Measurements from ENCODE around the gene SLC16A7.
"Not testable (repeated sequence)": the region's sequence is repeated elsewhere in the genome, so short reads cannot be mapped to it uniquely, and the experiment has no call there.

The SLC16A7 gene, protein sequence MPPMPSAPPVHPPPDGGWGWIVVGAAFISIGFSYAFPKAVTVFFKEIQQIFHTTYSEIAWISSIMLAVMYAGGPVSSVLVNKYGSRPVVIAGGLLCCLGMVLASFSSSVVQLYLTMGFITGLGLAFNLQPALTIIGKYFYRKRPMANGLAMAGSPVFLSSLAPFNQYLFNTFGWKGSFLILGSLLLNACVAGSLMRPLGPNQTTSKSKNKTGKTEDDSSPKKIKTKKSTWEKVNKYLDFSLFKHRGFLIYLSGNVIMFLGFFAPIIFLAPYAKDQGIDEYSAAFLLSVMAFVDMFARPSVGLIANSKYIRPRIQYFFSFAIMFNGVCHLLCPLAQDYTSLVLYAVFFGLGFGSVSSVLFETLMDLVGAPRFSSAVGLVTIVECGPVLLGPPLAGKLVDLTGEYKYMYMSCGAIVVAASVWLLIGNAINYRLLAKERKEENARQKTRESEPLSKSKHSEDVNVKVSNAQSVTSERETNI

DNA sequence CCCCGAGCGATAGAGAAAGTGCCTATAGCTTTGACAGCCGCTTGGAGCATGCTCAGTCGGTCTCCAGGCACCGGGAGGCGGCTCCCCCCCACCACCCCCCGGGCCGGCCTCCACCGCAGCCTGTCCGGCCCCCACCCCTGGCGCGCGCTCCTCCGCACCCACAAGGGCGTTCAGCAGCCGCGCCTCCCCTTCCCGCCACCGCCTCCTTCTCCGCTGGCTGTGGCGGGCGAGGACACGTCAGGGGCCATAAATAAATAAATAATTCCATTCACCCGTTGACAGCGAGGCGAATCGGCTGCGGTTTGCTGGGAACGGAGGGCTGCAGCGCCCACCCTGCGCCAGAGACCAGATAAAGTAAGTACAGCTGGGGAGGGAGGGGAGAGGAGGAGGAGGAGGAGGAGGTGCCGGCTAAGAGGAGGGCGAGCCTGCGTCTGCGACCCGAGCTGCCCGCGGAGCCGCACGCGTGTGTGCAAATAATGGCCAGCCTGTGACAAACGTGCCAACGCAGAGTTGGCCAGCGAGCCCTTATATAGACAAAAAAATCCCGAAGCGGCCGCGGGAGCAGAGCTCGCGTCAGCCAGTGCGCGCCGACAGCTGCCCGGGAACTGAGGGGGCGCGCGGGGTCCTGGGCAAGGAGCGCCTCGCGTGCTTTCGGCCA lies at the start of gene SLC16A7:
TSS of gene SLC16A7 (plus strand) at position 147 of the 658 bp plus-strand sequence. CDS start 108,773 bp downstream, outside the sequence.
- peak; percentile 37 to 93 (median 78) for DNase-seq

DNA sequence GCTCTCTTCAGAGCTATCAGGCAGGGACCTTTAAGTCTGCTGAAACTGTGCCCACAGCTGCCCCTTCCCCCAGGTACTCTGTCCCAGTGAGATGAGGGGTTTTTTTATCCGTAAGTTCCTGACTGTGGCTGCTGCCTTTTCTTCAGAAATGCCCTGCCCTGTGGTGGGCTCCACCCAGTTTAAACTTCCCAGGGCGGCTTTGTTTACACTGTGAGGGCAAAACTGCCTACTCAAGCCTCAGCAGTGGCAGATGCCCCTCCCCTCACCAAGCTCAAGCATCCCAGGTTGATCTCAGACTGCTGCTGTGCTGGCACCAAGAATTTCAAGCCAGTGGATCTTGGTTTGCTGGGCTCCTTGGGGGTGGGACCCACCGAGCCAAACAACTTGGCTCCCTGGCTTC lies 46.9 kb upstream of the SLC16A7 start:
- DNase-seq = no peak

DNA sequence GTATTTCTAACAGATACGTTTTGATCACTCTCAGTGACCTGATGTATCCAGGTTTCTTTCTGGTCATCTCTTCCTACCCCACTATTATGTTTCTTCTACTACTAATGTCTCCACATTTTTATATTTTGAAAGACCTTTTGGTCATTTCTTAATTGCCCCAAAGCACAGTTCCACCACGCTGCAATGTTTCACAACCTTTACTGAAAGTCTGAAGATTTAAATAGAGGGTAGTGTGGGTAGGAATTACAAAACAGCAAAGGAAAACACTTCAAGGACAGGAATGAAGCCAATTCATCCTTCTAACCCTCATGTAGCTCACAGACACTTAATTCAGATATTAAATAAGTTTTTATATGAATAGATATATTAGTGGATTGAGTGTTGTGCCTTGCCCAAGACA lies 36.1 kb upstream of the SLC16A7 start:
- DNase-seq = no peak

DNA sequence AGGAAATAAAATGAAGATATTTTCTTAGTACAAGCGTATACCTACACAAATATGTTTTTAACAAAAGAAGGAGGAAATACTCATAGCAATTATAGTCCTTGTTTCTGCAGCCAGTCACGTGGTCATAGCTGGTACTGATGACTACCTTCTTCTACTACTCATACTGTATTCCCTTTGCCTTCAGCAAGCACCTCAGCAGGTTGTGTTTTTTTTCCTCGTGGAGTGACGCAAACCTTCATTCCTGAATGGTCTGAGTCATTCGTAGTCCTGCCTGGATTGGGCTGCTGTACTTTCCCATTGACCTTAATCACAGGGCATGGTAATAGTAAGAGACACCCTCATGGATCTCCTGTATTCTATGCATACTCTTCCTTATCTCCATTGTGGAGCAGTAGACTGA lies 25.7 kb upstream of the SLC16A7 start:
- no peak for DNase-seq

DNA sequence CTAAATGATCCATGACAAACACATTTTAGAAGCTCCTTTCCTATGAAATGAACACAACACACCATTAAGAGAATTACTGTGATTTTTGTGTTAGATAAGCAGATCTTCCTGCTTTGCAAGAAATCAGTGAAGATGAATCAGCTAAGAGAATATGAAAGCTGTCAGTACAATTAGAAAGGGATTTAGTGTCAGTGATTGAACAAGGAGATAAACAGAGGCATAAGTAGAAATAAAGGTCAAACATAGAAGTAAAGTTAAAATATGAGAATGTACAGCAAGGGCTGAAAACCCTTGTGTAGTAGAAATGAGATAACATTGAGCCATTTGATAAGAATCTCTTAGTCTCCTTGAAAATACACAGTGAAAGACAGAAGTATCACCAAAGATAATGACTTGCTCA lies 21.4 kb upstream of the SLC16A7 start:
- DNase-seq = no peak

DNA sequence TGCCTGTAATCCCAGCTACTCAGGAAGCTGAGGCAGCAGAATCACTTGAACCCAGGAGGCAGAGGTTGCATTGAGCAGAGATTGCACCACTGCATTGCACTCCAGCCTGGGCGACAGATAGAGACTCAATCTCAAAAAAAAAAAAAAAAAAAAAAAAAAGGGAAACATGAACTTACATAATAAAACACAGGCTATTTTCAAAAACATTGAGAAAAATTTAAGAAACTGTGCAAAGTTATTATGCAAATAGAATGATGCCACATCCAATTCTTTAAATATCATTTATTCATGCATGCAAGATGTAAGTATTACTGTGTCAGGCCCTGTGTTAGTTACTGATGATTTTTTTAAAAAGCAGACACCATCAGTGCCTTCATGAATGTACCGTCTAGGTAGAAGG lies 20.0 kb upstream of the SLC16A7 start:
- no peak for DNase-seq

DNA sequence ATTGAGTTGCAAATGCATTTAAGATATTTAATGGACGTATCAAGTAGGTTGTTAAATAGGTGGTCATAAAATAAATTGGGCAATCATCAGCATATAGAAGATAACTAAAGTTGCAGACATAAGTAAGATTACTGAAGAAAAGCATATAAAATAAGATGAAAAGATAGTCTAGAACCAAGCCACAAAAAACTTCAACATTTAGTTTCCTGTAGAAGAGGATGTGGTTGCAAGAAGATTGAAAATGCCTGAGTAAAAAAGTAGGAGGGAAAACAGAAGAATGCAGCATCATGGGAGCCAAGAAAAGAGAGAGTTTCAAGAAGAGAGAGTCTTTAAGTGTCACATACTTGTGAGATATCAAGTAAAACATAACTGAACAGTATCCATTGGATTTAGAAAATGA lies 17.6 kb upstream of the SLC16A7 start:
- no peak for DNase-seq

DNA sequence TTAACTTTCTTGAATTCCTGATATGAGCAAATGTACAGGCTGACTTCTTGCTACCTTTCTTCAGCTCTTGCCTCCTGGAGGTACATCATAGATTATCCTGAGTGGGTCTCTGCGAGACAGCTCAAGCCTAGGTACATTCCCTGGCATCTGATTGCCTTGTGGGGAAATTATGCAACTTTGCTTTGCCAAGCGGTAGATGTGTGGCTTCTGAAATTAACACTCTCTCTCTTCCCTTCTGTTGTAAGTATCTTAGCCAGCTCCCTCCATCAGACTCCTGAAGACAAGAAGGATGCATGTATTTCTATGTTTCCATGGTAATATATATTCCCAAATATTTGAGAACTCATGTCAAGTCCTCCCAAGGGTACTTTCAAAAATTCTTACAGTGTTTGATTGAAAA lies 16.2 kb upstream of the SLC16A7 start:
- DNase-seq = no peak

DNA sequence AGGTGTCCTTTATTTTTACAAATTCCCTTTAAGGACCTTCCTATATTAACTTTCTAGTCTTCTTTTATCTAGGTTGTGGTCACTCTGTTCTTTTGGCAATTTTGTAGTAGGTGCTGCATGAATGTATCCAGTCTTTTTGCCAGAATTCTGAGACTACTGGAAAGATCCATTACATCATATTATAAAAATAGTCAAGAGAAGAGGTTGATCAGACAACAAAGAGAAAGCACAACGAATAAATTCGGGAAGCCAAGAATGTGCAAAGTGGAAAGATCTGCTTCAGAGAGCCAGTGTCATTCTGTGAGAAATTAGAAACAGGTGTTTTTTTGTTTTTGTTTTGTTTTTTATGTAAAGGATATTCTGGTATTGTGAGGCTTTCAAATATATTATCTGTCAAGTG lies 15.8 kb upstream of the SLC16A7 start:
- DNase-seq = no peak

DNA sequence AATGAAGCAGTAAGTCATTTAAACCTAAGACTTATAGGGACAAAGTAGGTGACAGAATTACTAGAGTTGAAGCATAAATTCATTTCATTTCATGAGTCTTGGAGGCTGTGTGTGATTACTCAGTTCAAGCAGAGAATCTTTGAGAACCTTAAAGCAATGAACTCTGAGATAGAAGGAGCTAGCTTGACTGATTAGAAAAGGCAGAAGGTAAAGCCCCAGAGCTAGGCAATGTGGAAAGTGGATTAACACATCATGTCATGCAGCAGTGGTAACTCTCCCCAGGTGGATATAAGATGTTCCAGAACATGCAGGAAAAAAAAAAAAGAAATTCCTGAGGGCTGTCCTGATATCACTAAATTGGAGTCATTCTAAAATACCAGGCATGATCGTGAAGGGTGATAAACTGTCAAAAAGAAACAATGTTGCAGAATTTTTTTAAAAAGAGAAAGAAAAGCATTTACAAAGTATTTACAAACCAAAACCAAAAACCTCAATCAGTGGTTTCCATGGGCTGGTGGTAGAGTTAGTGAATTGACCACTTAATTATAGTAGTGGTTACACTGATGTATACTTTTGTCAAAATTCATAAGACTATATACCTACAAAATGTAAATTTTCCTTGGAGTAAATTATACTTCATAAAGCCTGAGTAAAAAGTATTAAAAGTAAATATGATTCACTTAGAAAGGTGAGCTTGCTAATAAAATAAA lies 12.7 kb upstream of the SLC16A7 start:
- no peak for DNase-seq

DNA sequence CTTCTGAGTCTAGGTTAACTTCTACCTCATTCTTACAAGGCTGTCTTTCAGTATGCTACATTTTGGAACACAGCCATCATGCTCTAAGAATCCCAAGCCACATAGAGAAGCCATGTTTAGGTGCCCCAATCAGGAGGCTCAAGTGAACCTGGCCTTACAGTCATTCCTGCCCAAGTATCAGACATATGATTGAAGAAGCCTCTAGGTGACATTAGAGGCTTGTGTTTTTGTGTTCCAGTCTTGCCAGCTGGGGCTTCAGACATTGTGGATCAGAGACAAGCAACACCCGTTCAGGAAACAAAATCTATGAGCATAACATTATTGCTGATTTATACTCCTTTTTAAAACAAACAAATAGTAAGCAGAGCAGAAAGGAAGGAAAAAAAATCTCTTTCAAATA lies 8.1 kb upstream of the SLC16A7 start:
- no peak for DNase-seq

DNA sequence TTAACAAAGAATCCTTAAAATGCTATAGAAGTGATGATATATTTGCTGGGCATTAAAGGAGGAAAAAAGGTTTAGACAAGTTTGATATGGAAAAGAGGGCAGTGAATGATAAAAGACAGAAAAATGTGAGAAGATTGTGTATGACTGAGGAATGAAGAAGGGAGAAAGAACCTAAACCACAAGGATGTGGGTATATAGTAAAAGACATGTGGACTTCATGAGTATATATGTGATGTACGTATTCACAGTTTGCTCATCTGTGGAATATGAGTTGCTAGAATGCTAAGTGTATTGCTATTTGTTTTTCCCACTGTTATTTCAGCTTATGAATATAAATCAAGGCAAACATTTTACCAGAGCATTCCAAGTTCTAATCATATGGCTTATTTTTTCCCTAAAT lies 2.1 kb upstream of the SLC16A7 start:
- no peak for DNase-seq

DNA sequence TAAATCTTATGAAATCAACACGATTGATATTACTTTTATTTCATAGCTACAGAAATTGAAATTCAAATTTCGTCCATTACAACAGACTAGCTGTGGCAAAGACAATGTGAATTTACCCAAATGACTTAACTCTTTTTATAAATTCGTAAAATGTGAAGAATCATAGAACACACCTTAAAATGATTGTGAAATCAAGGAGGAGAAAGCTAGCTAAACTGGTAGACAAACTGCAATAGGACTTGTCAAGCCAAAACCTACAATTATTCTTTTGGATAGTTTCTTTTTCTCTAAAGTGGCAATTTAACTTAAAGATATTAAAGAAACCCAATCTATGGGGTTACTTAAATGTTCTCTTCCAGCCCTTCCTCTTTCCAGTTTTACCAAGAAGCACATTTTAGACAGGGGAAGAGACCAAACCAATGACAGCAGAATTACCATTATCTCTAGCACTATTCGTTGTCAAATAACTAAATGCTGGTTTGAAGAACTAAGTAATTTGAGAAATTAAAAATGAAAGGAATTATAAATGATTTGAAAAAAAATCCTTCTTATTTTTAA lies 807 bp upstream of the SLC16A7 start:
- DNase-seq = no peak

DNA sequence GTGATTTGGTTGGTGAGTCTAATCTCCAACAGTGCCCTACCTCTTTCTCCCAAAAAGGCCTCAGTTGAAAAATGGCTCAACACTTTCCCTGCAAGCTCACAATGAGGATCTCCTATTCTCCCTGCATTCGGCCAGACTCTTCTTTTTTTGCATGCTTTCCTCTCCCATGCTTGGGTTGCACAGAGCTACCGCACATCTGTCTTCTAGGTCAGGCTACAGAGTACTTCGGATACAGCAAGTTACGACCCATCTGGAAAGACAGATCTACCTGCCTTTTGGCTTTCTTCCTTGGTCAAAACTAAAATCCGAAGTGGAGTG lies 305 bp upstream of the SLC16A7 start:
- no peak for DNase-seq

DNA sequence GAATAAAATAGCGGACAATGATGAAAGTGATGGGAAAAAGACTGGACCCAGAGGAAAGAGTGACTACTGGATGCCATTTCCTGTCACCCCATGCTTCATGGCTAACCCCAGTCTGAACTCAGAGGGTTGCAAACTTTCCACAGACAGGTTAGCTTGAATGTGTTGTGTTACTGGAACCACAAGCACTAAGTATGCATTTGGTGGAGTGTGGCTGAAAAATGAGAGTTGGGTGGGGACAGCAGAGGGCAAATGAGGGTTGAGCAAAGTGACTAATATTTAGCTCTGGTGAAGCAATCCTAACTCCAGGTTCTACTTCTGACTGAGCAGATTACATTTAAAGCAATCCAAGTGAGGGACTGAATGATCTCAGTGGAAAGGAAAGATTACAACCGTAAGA lies 1.6 kb downstream of the SLC16A7 start:
- peak in 15 of 56 donors; percentile 3 to 59 (median 29) for DNase-seq

DNA sequence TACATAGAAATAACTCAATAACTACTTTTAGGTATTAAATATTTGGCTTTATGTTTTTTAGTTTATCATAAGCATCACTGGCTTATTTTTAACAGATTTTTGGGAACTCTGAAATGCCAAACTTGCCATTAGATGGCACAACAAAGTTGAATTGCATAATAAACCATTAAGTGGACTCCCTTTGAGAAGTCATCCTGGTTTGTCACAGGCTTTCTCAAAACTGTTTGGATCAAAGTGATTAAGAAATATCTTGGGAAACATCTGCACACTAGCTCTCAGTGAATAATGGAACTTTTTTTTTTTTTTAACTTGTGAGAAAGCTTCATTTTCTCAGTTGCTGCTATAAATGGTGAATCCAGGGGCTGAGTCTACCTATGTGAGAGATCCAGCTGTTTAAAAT lies 4.3 kb downstream of the SLC16A7 start:
- no peak for DNase-seq

DNA sequence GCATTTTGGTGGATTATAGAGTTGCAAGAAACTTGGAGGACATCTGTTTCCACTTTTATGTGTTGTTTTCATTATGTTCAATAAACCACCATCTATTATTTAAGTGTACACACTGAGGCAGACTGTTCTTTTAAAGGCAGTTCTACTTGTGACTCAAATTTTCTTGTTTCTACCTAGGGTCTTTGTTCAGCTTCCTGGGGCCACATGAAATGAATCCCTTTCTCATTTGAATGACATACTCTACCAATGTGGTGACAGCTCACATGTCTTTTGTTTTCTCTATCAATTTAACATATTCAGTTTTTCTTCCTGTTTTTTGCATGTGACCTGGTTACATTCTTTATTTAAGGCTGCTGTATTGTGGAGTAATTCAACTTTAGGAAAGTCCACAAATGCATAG lies 7.9 kb downstream of the SLC16A7 start:
- DNase-seq = no peak

DNA sequence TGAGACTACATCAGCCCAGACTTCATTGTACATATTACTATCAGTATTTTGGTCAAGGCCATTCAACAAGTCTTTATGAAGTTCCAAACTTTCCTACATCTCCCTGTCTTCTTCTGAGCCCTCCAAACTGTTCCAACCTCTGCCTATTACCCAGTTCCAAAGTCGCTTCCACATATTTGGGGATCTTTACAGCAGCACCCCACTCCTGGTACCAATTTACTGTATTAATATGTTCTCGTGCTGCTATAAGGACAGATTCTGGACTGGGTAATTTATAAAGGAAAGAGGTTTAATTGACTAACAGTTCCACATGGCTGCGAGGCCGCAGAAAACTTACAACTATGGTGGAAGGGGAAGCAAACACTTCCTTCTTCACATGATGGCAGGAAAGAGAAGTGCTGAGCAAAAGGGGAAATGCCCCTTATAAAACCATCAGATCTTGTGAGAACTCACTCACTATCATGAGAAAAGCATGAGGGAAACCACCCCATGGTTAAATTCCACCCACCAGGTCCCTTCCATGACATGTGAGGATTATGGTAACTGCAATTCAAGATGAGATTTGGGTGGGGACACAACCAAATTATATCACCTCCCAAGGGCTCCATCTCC lies 17.1 kb downstream of the SLC16A7 start:
- DNase-seq = not testable (repeated sequence)

DNA sequence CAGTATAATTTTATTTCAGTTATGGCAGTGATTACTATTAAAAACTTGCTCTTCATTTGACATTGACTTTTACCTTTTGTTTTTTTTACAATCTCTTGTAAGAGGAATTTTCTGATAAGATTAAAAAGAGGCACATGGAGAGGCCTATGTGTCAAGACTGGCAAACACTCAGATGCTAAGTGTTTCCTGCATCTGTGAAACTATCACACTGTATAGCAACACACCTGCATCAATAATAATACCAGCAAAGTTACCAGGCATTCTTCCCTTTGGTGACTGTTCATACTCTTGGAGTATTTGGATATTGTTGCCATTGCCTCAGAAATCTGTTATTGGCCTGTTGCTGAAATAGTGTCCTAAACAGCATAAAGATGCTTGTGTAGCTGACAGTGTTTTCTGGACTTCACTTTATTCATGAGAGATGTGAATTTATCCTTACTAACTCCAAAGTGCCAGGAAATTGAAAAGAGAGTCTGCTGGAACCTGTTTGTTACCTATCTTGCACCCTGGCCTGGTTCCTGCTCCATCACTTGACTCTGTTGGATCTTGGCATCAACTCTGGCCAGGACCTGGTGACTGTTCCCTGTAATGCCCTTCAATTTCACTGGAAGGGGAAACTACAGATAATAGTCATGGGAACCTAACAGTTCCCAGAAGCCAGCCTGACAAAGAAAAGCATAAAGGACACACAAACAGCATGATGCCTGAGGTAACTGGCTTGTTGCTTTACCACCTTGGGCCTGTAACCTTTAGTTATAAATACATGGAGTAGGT lies 19.8 kb downstream of the SLC16A7 start:
- no peak for DNase-seq

DNA sequence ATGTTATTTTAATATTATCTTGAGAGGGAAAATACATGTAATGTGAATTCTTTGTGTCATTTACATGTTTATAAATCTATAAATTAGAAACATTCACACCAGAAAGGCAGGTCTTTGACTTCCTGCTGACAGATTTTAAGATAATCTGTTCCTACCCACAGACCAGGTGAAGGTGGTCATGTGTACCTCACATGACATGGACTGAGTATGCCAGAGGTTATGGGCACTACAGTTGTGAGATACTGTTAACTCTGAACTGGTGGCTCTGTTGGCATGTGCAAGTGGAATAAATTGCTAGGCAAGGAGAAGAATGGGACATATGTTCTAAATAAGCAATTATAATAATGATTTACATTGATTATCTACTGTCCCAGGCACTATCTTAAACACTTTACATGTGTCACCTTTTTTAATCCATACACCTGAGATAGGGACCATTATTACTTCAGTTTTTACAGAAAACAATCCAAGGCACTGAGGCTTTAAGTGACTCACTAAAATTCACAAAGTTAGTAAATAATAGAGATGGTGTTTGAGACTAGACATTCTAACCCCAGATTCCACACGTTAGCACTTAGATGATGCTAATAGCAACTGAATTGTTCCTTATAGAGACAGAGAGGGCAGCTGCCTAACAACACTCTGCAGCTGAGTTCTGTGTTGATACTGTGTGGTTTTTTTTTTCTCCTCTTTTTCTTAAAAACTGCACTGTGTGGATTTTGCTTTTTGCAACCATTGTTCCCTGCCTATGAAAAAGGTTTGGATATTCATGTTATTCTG lies 23.8 kb downstream of the SLC16A7 start:
- DNase-seq = no peak

Measured in amygdala (tissue), 56 donors.